Ectodermal cell (in vitro differentiated cells): ENCODE data around the gene C4A.

Experiments
- H3K27ac ChIP-seq: 2 replicates; pipeline ENCODE4 v1.7.0; 2013; ENCODE audit warnings: mild to moderate bottlenecking, low read depth, low read length; ENCODE audit not compliant: insufficient read depth, poor library complexity, severe bottlenecking
- H3K27me3 ChIP-seq: 2 replicates; pipeline ENCODE4 v1.7.0; 2013; ENCODE audit warnings: mild to moderate bottlenecking, low read length; ENCODE audit not compliant: insufficient read depth, control insufficient read depth, poor library complexity, severe bottlenecking
- H3K36me3 ChIP-seq: one replicate; pipeline ENCODE4 v1.7.0; 2013; ENCODE audit warnings: low read length; ENCODE audit not compliant: control insufficient read depth, insufficient read depth
- H3K4me1 ChIP-seq: one replicate; pipeline ENCODE4 v1.7.0; 2013; ENCODE audit warnings: low read length; ENCODE audit not compliant: control insufficient read depth, insufficient read depth
- H3K4me3 ChIP-seq: 2 replicates; pipeline ENCODE4 v1.7.0; 2013; ENCODE audit warnings: low read depth, low read length, control low read depth; ENCODE audit not compliant: insufficient read depth
- H3K9me3 ChIP-seq: 2 replicates; pipeline ENCODE4 v1.7.0; 2013; ENCODE audit warnings: mild to moderate bottlenecking, low read length, moderate library complexity; ENCODE audit not compliant: control insufficient read depth
- WGBS, 2 experiments: methylation state at CpG; one replicate each; pipeline ENCODE4 v1.1.7; 2013; ENCODE audit warnings: missing lambda C conversion rate in 2 of 2; 5-methylcytosine and 5-hydroxymethylcytosine counted together

The C4A gene

DNA sequence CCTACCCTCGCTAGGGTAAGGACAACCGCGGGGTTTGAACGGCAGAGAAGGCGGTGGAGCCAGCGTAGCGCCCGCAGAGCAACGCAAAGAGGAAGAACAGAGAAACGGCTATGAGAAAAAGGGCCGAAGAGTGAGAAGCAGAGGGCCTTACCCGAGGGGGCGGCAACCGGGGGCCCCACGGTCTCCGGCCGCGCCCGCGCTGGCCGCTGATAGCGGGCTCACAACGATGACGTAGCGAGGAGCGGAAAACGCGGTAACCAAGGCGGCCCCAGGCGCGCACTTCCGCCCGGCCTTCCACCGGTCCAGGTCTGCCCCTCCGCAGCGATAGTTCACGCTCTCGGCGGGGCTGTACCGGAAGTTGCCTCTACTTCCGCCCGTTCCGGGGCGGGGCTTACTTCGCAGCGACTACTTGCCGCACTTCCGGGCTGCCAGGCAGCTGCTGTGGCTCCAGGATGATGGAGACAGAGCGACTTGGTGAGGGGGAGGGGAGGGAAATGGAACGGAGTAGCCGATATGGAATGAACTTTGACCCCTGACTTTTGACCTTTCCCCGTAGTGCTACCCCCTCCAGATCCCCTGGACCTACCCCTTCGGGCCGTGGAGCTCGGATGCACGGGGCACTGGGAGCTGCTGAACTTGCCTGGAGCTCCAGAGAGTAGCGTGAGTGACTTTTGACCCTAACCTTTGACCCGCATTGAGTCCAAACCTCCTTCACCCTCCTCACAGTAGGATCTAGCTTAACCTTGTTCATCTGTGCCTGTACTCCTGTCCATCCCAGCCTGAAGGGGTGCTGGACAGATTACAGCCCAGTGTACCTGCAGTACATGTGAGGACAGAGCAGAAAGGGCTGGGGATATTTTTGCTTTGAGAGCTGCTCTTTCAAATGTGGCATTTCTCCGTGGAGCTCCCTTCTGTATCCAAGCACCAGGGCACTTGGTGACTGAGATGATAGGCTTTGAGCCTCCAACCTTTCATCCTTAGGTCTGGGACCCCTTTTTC is 22.8 kb upstream of the C4A start, which contains the start of the genes NELFE and SKIC2:
Gene NELFE (minus strand): TSS at position 231 of the 999 bp plus-strand sequence. CDS start 525 bp downstream, outside the sequence.
Gene SKIC2 (plus strand): TSS at position 435 of the 999 bp plus-strand sequence. CDS start 18 bp downstream, at position 453.
- peak within 1 kb of the TSS; percentile 72 for H3K27ac ChIP-seq
- no peaks in the 10 kb centered on the region for H3K27me3 ChIP-seq
- H3K4me1 ChIP-seq, result peaks cover 11% of the 10 kb centered on the region
- no peaks in the 10 kb centered on the region for H3K9me3 ChIP-seq
- H3K4me3 ChIP-seq, result peak within 1 kb of the TSS; percentile 94
- 1% methylated on average over 59 of the region's 59 CpGs for WGBS, 2 experiments
- peaks cover 48% of the 10 kb centered on the region for H3K36me3 ChIP-seq

DNA sequence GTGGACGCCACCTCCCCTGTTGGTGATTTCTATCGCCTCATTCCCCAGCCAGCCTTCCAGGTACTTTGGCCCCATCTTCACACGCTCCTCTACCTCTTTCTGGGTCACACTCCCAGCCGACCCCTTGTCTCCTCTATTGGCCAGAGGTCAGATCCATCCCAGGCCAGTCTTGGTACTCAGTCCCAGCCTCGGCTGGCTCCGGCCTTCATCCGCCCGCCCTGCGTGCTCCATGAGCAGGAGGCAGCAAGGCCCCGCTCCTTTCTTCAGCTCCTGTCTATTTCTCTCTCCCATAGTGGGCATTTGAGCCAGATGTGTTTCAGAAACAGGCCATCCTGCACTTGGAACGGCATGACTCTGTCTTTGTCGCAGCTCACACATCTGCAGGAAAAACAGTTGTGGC is 20.2 kb upstream of the C4A start:
- Histone ChIP-seq H3K36me3 (peaks cover 45% of the 10 kb centered on the region), H3K4me3 (no peak overlapping the region), H3K27ac (no peak overlapping the region), H3K9me3 (no peaks in the 10 kb centered on the region), H3K4me1 (peaks cover 11% of the 10 kb centered on the region), H3K27me3 (no peaks in the 10 kb centered on the region)
- 91% methylated on average over 12 of the region's 12 CpGs for WGBS, 2 experiments

DNA sequence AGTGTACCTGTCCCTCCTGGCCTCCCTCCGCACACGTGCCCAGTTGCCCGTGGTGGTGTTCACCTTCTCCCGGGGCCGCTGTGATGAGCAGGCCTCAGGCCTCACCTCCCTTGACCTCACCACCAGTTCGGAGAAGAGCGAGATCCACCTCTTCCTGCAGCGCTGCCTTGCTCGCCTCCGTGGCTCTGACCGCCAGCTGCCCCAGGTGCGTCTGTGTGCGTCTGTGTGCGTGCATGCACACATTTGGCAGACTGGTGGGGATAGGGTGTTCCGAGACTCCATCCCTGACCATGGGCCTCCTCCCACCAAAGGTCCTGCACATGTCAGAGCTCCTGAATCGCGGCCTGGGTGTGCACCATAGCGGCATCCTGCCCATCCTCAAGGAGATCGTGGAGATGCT is 17.9 kb upstream of the C4A start:
- H3K27me3 ChIP-seq, result no peaks in the 10 kb centered on the region
- H3K4me3 ChIP-seq, result no peak overlapping the region
- peaks cover 5% of the 10 kb centered on the region for H3K4me1 ChIP-seq
- peaks cover 58% of the 10 kb centered on the region for H3K36me3 ChIP-seq
- H3K9me3 ChIP-seq, result no peaks in the 10 kb centered on the region
- 96 to 97% methylated on average over 19 of the region's 19 CpGs for WGBS, 2 experiments
- no peak overlapping the region for H3K27ac ChIP-seq

DNA sequence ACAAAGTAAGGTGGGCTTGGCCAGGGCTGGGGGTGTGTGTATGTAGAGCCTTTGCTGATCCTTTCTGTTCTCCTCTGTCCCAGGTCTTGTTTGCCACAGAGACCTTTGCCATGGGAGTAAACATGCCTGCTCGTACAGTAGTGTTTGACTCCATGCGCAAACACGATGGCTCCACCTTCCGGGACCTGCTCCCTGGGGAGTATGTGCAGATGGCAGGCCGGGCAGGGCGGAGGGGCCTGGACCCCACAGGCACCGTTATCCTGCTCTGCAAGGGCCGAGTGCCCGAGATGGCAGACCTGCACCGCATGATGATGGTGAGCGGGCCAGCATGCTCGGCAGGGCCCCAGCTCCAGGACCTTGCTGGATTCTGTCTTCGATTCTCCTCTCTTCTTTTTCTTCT is 16.2 kb upstream of the C4A start:
- Histone ChIP-seq H3K4me1 (peaks cover under 1% of the 10 kb centered on the region), H3K27ac (no peak overlapping the region), H3K27me3 (no peaks in the 10 kb centered on the region), H3K4me3 (no peak overlapping the region), H3K9me3 (no peaks in the 10 kb centered on the region), H3K36me3 (peaks cover 71% of the 10 kb centered on the region)
- WGBS, 2 experiments, result 95 to 96% methylated on average over 13 of the region's 13 CpGs

DNA sequence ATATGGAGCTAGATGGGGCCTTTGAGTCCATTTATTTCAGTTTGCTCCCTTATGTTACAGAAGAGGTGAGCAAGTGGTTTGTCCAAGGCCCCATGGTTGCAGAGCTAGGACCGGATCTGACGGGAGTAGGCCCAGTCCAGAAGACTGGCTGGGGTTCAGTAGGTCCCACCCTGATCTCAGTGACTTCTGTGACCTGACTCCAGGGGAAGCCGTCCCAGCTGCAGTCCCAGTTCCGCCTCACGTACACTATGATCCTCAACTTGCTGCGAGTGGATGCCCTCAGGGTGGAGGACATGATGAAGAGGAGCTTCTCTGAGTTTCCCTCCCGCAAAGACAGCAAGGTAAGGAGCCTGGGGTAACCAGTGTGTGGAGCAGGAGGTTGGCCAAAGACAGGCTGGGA is 15.4 kb upstream of the C4A start:
- Histone ChIP-seq H3K4me3 (no peak overlapping the region), H3K27me3 (no peaks in the 10 kb centered on the region), H3K4me1 (peaks cover 7% of the 10 kb centered on the region), H3K9me3 (no peaks in the 10 kb centered on the region), H3K27ac (no peak overlapping the region), H3K36me3 (peaks cover 69% of the 10 kb centered on the region)
- WGBS, 2 experiments, result 94 to 95% methylated on average over 7 of the region's 7 CpGs

DNA sequence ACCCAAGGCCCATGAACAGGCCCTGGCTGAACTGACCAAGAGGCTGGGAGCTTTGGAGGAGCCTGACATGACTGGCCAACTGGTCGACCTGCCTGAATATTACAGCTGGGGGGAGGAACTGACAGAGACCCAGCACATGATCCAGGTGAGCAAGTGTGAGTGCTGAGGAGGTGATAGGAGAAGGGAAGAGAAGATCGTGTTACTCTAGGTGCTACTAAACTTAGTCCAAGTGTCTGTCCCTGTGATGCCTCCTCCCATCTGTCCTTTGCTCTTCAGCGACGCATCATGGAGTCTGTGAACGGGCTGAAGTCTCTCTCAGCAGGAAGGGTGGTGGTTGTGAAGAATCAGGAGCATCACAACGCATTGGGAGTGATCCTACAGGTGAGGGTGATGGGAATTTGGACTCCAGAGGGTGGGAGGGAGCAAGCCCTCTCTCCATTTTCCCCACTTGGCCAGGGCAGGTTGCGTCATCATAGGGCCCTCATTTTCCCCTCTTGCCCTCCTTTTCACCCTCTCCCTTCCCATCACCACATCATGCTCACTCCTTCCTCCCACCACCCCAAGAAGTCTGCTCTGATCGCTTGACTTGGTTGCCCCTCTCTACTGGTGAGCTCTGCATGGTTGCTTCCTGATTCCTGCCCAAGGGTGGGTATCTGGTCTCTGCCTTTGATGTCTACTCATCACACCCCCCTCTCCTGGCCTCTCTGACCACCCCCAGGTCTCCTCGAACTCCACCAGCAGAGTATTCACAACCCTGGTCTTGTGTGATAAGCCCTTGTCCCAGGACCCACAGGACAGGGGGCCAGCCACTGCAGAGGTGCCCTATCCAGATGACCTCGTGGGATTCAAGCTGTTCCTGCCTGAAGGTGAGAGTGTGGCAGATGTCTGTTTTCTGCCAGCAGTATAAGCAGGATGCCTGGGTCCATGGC is 14.6 kb upstream of the C4A start:
- H3K9me3 ChIP-seq, result no peaks in the 10 kb centered on the region
- H3K27ac ChIP-seq, result no peak overlapping the region
- peaks cover 62% of the 10 kb centered on the region for H3K36me3 ChIP-seq
- WGBS, 2 experiments, result 92 to 95% methylated on average over 10 of the region's 10 CpGs
- H3K27me3 ChIP-seq, result no peaks in the 10 kb centered on the region
- H3K4me1 ChIP-seq, result peaks cover 7% of the 10 kb centered on the region
- no peak overlapping the region for H3K4me3 ChIP-seq

DNA sequence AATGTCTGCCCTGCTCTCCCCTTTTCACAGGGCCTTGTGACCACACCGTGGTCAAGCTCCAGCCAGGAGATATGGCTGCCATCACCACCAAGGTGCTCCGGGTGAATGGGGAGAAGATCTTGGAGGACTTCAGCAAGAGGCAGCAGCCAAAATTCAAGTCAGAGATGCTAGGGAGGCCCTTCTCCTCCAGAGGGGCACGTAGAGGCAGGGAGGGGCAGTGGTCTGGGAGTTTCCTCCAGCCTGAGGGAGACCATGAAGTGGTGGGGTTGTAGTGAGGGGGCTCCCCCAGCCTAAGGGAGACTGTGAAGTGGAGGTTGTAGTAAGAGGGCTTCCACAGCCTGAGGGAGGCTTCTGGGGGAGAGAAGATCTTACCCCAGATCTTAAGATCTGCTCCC is 13.9 kb upstream of the C4A start:
- Histone ChIP-seq H3K27ac (no peak overlapping the region), H3K9me3 (no peaks in the 10 kb centered on the region), H3K27me3 (no peaks in the 10 kb centered on the region), H3K4me1 (peaks cover 7% of the 10 kb centered on the region), H3K36me3 (peaks cover 55% of the 10 kb centered on the region), H3K4me3 (no peak overlapping the region)
- WGBS, 2 experiments, result 92 to 94% methylated on average over 3 of the region's 3 CpGs

DNA sequence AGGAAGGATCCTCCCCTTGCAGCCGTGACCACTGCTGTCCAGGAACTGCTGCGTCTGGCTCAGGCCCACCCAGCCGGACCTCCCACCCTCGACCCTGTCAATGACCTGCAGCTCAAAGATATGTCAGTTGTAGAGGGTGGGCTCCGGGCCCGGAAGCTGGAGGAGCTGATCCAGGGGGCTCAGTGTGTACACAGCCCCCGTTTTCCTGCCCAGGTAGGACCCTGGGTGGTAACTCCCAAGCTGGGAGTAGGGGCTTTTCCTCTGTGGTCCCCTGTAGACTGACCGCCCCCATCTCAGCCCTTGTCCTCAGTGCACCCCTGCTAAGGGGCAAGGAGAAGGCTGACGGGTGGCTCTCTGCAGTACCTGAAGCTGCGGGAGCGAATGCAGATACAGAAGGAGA is 13.5 kb upstream of the C4A start:
- 95% methylated on average over 11 of the region's 11 CpGs for WGBS, 2 experiments

DNA sequence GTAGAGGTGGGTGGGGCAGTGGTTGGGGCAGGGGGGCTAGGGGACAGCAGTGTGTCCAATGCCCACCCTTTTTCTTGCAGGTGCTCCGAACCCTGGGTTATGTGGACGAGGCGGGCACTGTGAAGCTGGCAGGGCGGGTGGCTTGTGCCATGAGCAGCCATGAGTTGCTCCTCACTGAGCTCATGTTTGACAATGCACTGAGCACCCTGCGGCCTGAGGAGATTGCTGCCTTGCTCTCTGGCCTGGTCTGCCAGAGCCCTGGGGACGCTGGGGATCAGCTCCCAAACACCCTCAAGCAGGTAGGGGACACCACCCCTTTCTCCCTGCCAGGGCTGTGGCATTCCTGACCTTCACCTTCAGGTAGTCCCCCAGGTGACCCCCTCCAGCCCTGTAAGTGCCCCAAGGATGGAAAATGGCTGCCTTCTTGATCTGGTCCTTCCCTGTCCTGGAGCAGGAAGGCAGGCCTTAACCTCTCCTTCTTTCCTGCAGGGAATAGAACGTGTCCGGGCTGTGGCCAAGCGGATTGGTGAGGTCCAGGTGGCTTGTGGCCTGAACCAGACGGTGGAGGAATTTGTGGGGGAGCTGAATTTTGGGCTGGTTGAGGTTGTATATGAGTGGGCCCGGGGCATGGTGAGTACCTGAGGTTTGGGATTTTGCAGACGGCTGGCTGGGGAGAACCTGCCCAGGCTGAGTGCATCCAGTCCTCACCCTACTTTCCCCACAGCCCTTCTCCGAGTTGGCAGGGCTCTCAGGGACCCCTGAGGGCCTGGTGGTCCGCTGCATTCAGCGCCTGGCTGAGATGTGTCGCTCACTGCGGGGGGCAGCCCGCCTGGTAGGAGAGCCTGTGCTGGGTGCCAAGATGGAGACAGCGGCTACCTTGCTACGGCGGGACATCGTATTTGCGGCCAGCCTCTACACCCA is 12.8 kb upstream of the C4A start:
- no peaks in the 10 kb centered on the region for H3K9me3 ChIP-seq
- 95% methylated on average over 23 of the region's 23 CpGs for WGBS, 2 experiments

More for the DNA sequence above, 13.5 kb upstream of the C4A start:
- Histone ChIP-seq H3K9me3 (no peaks in the 10 kb centered on the region), H3K4me3 (no peak overlapping the region), H3K36me3 (peaks cover 53% of the 10 kb centered on the region), H3K4me1 (peaks cover 7% of the 10 kb centered on the region), H3K27ac (no peak overlapping the region), H3K27me3 (no peaks in the 10 kb centered on the region)

More for the DNA sequence above, 12.8 kb upstream of the C4A start:
- H3K4me1 ChIP-seq, result peaks cover 7% of the 10 kb centered on the region
- no peak overlapping the region for H3K27ac ChIP-seq
- no peaks in the 10 kb centered on the region for H3K27me3 ChIP-seq
- no peak overlapping the region for H3K4me3 ChIP-seq
- H3K36me3 ChIP-seq, result peaks cover 47% of the 10 kb centered on the region
